ENCODE data around the gene WAPL. TPM values are rescaled to one million over a fixed set of nuclear protein-coding genes. Genes with fewer than 3 reads are reported as not detected.

Gene WAPL
- polyA plus RNA-seq, 1 donor from 2014 or later, result 30.6 TPM

DNA sequence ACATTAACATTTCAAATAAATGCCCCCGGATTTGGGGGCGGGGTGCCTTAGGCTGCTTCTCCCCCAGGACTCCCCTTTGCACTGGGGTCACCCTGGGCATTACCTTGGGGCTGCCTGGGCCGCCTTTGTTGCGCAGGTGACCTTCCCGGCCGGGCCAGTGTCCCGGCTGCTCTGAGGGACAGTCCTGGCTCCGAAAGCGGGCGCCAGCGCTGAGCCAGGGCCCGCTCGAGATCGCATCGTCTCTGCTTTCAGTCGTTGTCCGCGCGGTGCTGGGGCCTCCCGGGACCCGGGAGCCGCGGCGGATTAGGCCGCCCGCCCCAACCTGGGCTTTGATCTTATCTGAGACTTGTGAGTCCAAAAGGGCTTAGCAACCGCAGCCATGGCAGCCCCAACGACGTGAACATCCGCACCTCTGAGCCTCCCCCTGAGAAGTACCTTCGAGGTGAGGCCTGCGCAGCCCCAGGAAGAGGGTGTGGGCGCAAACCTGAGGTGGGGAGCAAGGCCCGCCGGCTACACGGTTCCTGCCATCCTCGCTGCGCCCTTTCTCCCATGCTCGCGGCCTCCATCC lies 14.8 kb upstream of the WAPL start:
- Histone ChIP-seq H4K20me1 (ENCODE audit: insufficient read depth) (no peaks in the 10 kb centered on the region), H3F3A (ENCODE audit: insufficient read depth, low read length, poor library complexity, severe bottlenecking) (no peaks in the 10 kb centered on the region), H3K9ac (ENCODE audit: low read length) (no peak overlapping the region), H3K4me3 (ENCODE audit: low read length) (no peak overlapping the region), H3K27me3 (ENCODE audit: insufficient read depth, low read depth, low read length) (peaks cover 18% of the 10 kb centered on the region), H3K79me2 (replicated peaks; ENCODE audit: insufficient read depth, low read length) (no peaks in the 10 kb centered on the region), H2AFZ (ENCODE audit: low read depth, low read length) (no peak overlapping the region), H3K9me3 (ENCODE audit: low read length) (peaks cover 3% of the 10 kb centered on the region), H3K27ac (ENCODE audit: low read length) (no peak overlapping the region), H3K4me2 (ENCODE audit: low read length) (no peak overlapping the region), H3K36me3 (ENCODE audit: insufficient read depth, low read length) (no peaks in the 10 kb centered on the region), H3K9me2 (ENCODE audit: insufficient read depth, low read length) (no peaks in the 10 kb centered on the region)
- TF ChIP-seq RAD21 (conservative IDR thresholded peaks at IDR 0.05) (no peak), TAF1 (IDR thresholded peaks at IDR 0.05; ENCODE audit: low read depth) (no peak), SMC3 (conservative IDR thresholded peaks at IDR 0.05; ENCODE audit: poor library complexity) (no peak), POLR2AphosphoS5 (IDR thresholded peaks at IDR 0.05) (no peak)
- TF ChIP-seq, protein P1, sequence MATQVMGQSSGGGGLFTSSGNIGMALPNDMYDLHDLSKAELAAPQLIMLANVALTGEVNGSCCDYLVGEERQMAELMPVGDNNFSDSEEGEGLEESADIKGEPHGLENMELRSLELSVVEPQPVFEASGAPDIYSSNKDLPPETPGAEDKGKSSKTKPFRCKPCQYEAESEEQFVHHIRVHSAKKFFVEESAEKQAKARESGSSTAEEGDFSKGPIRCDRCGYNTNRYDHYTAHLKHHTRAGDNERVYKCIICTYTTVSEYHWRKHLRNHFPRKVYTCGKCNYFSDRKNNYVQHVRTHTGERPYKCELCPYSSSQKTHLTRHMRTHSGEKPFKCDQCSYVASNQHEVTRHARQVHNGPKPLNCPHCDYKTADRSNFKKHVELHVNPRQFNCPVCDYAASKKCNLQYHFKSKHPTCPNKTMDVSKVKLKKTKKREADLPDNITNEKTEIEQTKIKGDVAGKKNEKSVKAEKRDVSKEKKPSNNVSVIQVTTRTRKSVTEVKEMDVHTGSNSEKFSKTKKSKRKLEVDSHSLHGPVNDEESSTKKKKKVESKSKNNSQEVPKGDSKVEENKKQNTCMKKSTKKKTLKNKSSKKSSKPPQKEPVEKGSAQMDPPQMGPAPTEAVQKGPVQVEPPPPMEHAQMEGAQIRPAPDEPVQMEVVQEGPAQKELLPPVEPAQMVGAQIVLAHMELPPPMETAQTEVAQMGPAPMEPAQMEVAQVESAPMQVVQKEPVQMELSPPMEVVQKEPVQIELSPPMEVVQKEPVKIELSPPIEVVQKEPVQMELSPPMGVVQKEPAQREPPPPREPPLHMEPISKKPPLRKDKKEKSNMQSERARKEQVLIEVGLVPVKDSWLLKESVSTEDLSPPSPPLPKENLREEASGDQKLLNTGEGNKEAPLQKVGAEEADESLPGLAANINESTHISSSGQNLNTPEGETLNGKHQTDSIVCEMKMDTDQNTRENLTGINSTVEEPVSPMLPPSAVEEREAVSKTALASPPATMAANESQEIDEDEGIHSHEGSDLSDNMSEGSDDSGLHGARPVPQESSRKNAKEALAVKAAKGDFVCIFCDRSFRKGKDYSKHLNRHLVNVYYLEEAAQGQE (IDR thresholded peaks at IDR 0.05; ENCODE audit: borderline replicate concordance), result no peak
- TF ChIP-seq, protein P2, sequence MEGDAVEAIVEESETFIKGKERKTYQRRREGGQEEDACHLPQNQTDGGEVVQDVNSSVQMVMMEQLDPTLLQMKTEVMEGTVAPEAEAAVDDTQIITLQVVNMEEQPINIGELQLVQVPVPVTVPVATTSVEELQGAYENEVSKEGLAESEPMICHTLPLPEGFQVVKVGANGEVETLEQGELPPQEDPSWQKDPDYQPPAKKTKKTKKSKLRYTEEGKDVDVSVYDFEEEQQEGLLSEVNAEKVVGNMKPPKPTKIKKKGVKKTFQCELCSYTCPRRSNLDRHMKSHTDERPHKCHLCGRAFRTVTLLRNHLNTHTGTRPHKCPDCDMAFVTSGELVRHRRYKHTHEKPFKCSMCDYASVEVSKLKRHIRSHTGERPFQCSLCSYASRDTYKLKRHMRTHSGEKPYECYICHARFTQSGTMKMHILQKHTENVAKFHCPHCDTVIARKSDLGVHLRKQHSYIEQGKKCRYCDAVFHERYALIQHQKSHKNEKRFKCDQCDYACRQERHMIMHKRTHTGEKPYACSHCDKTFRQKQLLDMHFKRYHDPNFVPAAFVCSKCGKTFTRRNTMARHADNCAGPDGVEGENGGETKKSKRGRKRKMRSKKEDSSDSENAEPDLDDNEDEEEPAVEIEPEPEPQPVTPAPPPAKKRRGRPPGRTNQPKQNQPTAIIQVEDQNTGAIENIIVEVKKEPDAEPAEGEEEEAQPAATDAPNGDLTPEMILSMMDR (IDR thresholded peaks at IDR 0.05; ENCODE audit: poor library complexity, severe bottlenecking), result no peak

DNA sequence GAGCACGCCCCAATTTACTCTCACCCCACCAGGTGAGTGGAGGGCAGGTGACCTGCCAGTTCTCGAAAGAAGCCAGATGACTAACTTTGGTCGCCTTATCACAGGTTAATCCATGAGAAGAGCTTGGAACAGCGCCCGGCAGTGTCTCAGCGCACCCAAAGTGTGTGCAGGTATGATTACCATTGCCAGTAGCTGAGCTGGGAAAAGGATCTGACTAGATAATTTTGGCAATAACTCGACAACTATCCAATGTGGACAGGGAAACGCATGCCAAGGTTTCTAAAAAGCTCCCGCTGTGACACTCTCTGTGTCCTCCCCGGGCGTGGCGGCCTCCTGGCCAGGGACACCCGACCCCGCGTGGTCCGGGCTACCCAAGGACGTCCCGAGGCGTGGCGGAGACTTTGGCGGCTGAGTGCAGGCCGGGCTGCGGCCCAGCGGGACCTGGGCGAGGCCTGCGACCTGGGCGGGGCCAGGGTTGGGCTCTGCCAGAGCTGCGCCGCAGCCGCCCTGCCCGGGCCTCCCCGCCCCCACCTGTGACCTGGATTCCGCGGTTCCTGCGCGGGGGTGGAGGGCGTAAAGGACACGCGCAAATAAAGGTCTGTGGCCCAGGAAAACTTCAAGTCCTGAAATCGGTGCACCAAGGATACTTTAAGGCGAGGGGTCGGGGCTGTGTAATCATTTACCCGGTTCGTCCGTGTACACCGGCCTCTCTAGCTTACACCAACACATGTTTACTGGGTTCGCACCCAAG lies 13.7 kb upstream of the WAPL start:
- Histone ChIP-seq H3K36me3 (ENCODE audit: insufficient read depth, low read length) (no peaks in the 10 kb centered on the region), H3K4me3 (ENCODE audit: low read length) (no peak overlapping the region), H3K9ac (ENCODE audit: low read length) (no peak overlapping the region)

More for the DNA sequence above, 13.7 kb upstream of the WAPL start:
- Histone ChIP-seq H3K9me2 (ENCODE audit: insufficient read depth, low read length) (no peaks in the 10 kb centered on the region), H3K79me2 (replicated peaks; ENCODE audit: insufficient read depth, low read length) (no peaks in the 10 kb centered on the region), H3K27me3 (ENCODE audit: insufficient read depth, low read depth, low read length) (peaks cover 18% of the 10 kb centered on the region), H4K20me1 (ENCODE audit: insufficient read depth) (no peaks in the 10 kb centered on the region), H2AFZ (ENCODE audit: low read depth, low read length) (no peak overlapping the region), H3K9me3 (ENCODE audit: low read length) (peaks cover 3% of the 10 kb centered on the region), H3F3A (ENCODE audit: insufficient read depth, low read length, poor library complexity, severe bottlenecking) (no peaks in the 10 kb centered on the region), H3K4me2 (ENCODE audit: low read length) (no peak overlapping the region), H3K27ac (ENCODE audit: low read length) (no peak overlapping the region)
- no peak for TF ChIP-seq MXI1 (conservative IDR thresholded peaks at IDR 0.05; ENCODE audit: poor library complexity, severe bottlenecking)
- no peak for TF ChIP-seq EP300 (conservative IDR thresholded peaks at IDR 0.05; ENCODE audit: poor library complexity, severe bottlenecking)
- TF ChIP-seq, protein P1 (IDR thresholded peaks at IDR 0.05; ENCODE audit: borderline replicate concordance), result no peak
- TF ChIP-seq, protein P2 (IDR thresholded peaks at IDR 0.05; ENCODE audit: poor library complexity, severe bottlenecking), result no peak
- TF ChIP-seq SMC3 (conservative IDR thresholded peaks at IDR 0.05; ENCODE audit: poor library complexity), result no peak
- TF ChIP-seq TAF1 (IDR thresholded peaks at IDR 0.05; ENCODE audit: low read depth), result no peak
- TF ChIP-seq POLR2AphosphoS5 (IDR thresholded peaks at IDR 0.05), result no peak
- no peak for TF ChIP-seq RAD21 (conservative IDR thresholded peaks at IDR 0.05)
- TF ChIP-seq EZH2 (IDR thresholded peaks at IDR 0.05; ENCODE audit: borderline replicate concordance, insufficient read depth, low read length, poor library complexity, severe bottlenecking), result no peak

Measured in neural cell (in vitro differentiated cells).